Stimulated activated CD8-positive, alpha-beta memory T cell treated with anti-CD3 and anti-CD28 coated beads, Interleukin-12 subunit alpha, Interleukin-12 subunit beta, amount 100 ng/mL, for 24 hours (primary cell): ENCODE results near the gene MPP1.
"Not testable (repeated sequence)": the region's sequence is repeated elsewhere in the genome, so short reads cannot be mapped to it uniquely, and the experiment has no call there.

ENCODE experiments used
- DNase-seq: peaks from one replicate; pipeline ENCODE4 v3.0.0-alpha.2; 2020; ENCODE audit errors: extremely low read depth

MPP1 gene

GRCh38 chrX:154804957-154805695, at the start of gene MPP1:
MPP1 (minus strand) TSS chrX:154805485; CDS start chrX:154805373, 112 bp downstream.
- peak; percentile 28 for DNase-seq

GRCh38 chrX:154850957-154851611, 45.8 kb upstream of the MPP1 start:
- DNase-seq, result no peak

- DNase-seq, result no peak
Observed at GRCh38 chrX:154840856-154841255, 35.6 kb upstream of the MPP1 start.

GRCh38 chrX:154836163-154836562, 30.9 kb upstream of the MPP1 start:
- no peak for DNase-seq

GRCh38 chrX:154834562-154834961, 29.3 kb upstream of the MPP1 start, which contains the start of gene SMIM9:
SMIM9 (minus strand) TSS chrX:154834662; CDS start chrX:154830856, 3,806 bp downstream.
- DNase-seq, result no peak

GRCh38 chrX:154833746-154834274, 28.5 kb upstream of the MPP1 start:
- DNase-seq, result no peak

- DNase-seq, result no peak
Observed at GRCh38 chrX:154829926-154830442, 24.7 kb upstream of the MPP1 start.

GRCh38 chrX:154829134-154829533, 23.8 kb upstream of the MPP1 start:
- no peak for DNase-seq

GRCh38 chrX:154828016-154828408, 22.7 kb upstream of the MPP1 start:
- no peak for DNase-seq

GRCh38 chrX:154827194-154828015, 22.1 kb upstream of the MPP1 start:
- DNase-seq, result no peak

GRCh38 chrX:154825586-154825985, 20.3 kb upstream of the MPP1 start:
- not testable (repeated sequence) for DNase-seq

- no peak for DNase-seq
Observed at GRCh38 chrX:154824638-154825037, 19.4 kb upstream of the MPP1 start.

GRCh38 chrX:154822029-154822428, 16.7 kb upstream of the MPP1 start:
- no peak for DNase-seq

- no peak for DNase-seq
Observed at GRCh38 chrX:154821523-154821922, 16.2 kb upstream of the MPP1 start.

- no peak for DNase-seq
Observed at GRCh38 chrX:154819771-154820341, 14.6 kb upstream of the MPP1 start.

- DNase-seq, result no peak
Observed at GRCh38 chrX:154818916-154819770, 13.9 kb upstream of the MPP1 start.

- DNase-seq, result not testable (repeated sequence)
Observed at GRCh38 chrX:154817048-154817618, 11.8 kb upstream of the MPP1 start.

GRCh38 chrX:154816326-154816898, 11.1 kb upstream of the MPP1 start:
- DNase-seq, result not testable (repeated sequence)

GRCh38 chrX:154815274-154815818, 10.1 kb upstream of the MPP1 start:
- DNase-seq, result no peak

- DNase-seq, result no peak
Observed at GRCh38 chrX:154813801-154814200, 8.5 kb upstream of the MPP1 start.
